IMR-90 (cell line): ENCODE measurements around the gene BMP7. TPM values are rescaled to one million over a fixed set of nuclear protein-coding genes. Genes with fewer than 3 reads are reported as not detected.

Source experiments
- ATAC-seq: fragments of 200-7000 bp; cut with Tn5 transposase; 2 replicates; pipeline ENCODE4 v1.9.1; 2020; ENCODE audit warnings: low read depth, mild to moderate bottlenecking, moderate library complexity
- BruUV-seq: library from RNA; stranded (reverse); fragments of 400-500 nt; replicated peaks from 2 replicates; lab custom pipeline; 2021; lab: Mats Ljungman, UMichigan
- CTCF ChIA-PET: fragments of 300-600 bp; formaldehyde crosslinking; extraction: SDS; loops from one replicate; lab custom pipeline; 2021; ENCODE audit warnings: antibody characterized with exemption; lab: Yijun Ruan, JAX
- POLR2A ChIA-PET: fragments of 300-600 bp; sonication (Branson Sonifier 250); formaldehyde crosslinking; loops from one replicate; lab custom pipeline; 2022; ENCODE audit warnings: antibody characterized with exemption; ENCODE audit not compliant: unreplicated experiment; lab: Charles Lee
- DNase-seq: peaks from one replicate; pipeline ENCODE4 v3.0.0; 2013
- H2AFZ ChIP-seq: replicated peaks from 2 replicates; pipeline ENCODE3; 2013; ENCODE audit warnings: low read length, mild to moderate bottlenecking; ENCODE audit not compliant: poor library complexity
- H2AK5ac ChIP-seq: 2 replicates; pipeline ENCODE4 v1.6.1; 2013; ENCODE audit warnings: low read depth, low read length, inconsistent platforms
- H2AK9ac ChIP-seq: replicated peaks from 2 replicates; pipeline ENCODE3; 2013; ENCODE audit warnings: mild to moderate bottlenecking, low read depth, low read length, moderate library complexity; ENCODE audit not compliant: poor library complexity
- H2BK120ac ChIP-seq: 2 replicates; pipeline ENCODE4 v1.6.1; 2013; ENCODE audit warnings: low read depth, low read length, inconsistent platforms
- H2BK15ac ChIP-seq: 3 replicates; pipeline ENCODE4 v1.6.1; 2013; ENCODE audit warnings: low read depth, low read length, inconsistent platforms
- H2BK20ac ChIP-seq: 2 replicates; pipeline ENCODE4 v1.6.1; 2013; ENCODE audit warnings: low read depth, mild to moderate bottlenecking, inconsistent platforms, low read length, moderate library complexity
- H2BK5ac ChIP-seq: 2 replicates; pipeline ENCODE4 v1.6.1; 2013; ENCODE audit warnings: mild to moderate bottlenecking, low read depth, low read length, inconsistent platforms; ENCODE audit not compliant: poor library complexity, severe bottlenecking
- H3K14ac ChIP-seq: replicated peaks from 2 replicates; pipeline ENCODE4 v1.6.1; 2013; ENCODE audit warnings: low read depth, low read length, inconsistent platforms
- H3K18ac ChIP-seq: 2 replicates; pipeline ENCODE4 v1.6.1; 2013; ENCODE audit warnings: low read depth, low read length, control low read depth
- H3K23ac ChIP-seq: 2 replicates; pipeline ENCODE4 v1.6.1; 2013; ENCODE audit warnings: low read depth, low read length, inconsistent platforms
- H3K27ac ChIP-seq: 2 replicates; pipeline ENCODE4 v1.5.1; 2013; ENCODE audit warnings: mild to moderate bottlenecking, control low read depth, low read length; ENCODE audit not compliant: insufficient read depth
- H3K27me3 ChIP-seq: 2 replicates; pipeline ENCODE4 v1.6.1; 2013; ENCODE audit warnings: low read length; ENCODE audit not compliant: control insufficient read depth, insufficient read depth
- H3K36me3 ChIP-seq: 2 replicates; pipeline ENCODE4 v1.6.1; 2013; ENCODE audit warnings: low read length, mixed read lengths; ENCODE audit not compliant: control insufficient read depth, insufficient read depth
- H3K4ac ChIP-seq: 2 replicates; pipeline ENCODE4 v1.6.1; 2013; ENCODE audit warnings: low read depth, low read length, inconsistent platforms
- H3K4me1 ChIP-seq: 2 replicates; pipeline ENCODE4 v1.6.1; 2013; ENCODE audit warnings: low read length, mixed read lengths; ENCODE audit not compliant: control insufficient read depth, insufficient read depth
- H3K4me2 ChIP-seq: 2 replicates; pipeline ENCODE4 v1.6.1; 2013; ENCODE audit warnings: low read depth, mild to moderate bottlenecking, control low read depth, low read length, moderate library complexity
- H3K4me3 ChIP-seq: 2 replicates; pipeline ENCODE4 v1.5.1; 2013; ENCODE audit warnings: low read depth, mild to moderate bottlenecking, control low read depth, low read length, moderate library complexity; ENCODE audit not compliant: insufficient read depth
- H3K56ac ChIP-seq: 2 replicates; pipeline ENCODE4 v1.6.1; 2013; ENCODE audit warnings: low read length, inconsistent platforms; ENCODE audit not compliant: insufficient read depth; ENCODE audit errors: extremely low read depth
- H3K79me1 ChIP-seq, 2 experiments: 2 replicates each; pipeline ENCODE4 v1.6.1; 2013; ENCODE audit warnings: low read length in 2 of 2, inconsistent platforms in 1 of 2, low read depth in 1 of 2
- H3K9ac ChIP-seq: 2 replicates; pipeline ENCODE4 v1.6.1; 2013; ENCODE audit warnings: low read depth, low read length, control low read depth
- H3K9me1 ChIP-seq: 2 replicates; pipeline ENCODE4 v1.6.1; 2013; ENCODE audit warnings: low read length, inconsistent platforms; ENCODE audit not compliant: insufficient read depth
- H3K9me3 ChIP-seq: 2 replicates; pipeline ENCODE4 v1.6.1; 2013; ENCODE audit warnings: low read length; ENCODE audit not compliant: control insufficient read depth, insufficient read depth
- H4K20me1 ChIP-seq: 2 replicates; pipeline ENCODE4 v1.6.1; 2013; ENCODE audit warnings: low read length, inconsistent platforms; ENCODE audit not compliant: insufficient read depth
- H4K5ac ChIP-seq: 2 replicates; pipeline ENCODE4 v1.6.1; 2013; ENCODE audit warnings: mild to moderate bottlenecking, low read depth, low read length, control low read depth
- H4K8ac ChIP-seq, 2 experiments: 2 replicates each; pipeline ENCODE4 v1.6.1; 2013; ENCODE audit warnings: low read depth in 2 of 2, low read length in 2 of 2, control low read depth in 1 of 2, inconsistent platforms in 1 of 2
- H4K91ac ChIP-seq: 2 replicates; pipeline ENCODE4 v1.6.1; 2013; ENCODE audit warnings: low read depth, low read length, inconsistent platforms; ENCODE audit not compliant: insufficient read depth
- BHLHE40 ChIP-seq: fragments of 150-350 bp; IDR thresholded peaks from 2 replicates; pipeline ENCODE4 v1.6.1; 2016; ENCODE audit warnings: mild to moderate bottlenecking, low read depth, low read length
- CEBPB ChIP-seq: IDR thresholded peaks from 2 replicates; pipeline ENCODE4 v1.6.1; 2012; ENCODE audit warnings: low read depth, low read length, improper control_type of control experiment
- CHD1 ChIP-seq: IDR thresholded peaks from 2 replicates; pipeline ENCODE4 v1.6.1; 2012; ENCODE audit warnings: low read depth, low read length, improper control_type of control experiment
- CTCF ChIP-seq: conservative IDR thresholded peaks from 2 replicates; pipeline ENCODE4 v1.5.1; 2012; ENCODE audit warnings: mild to moderate bottlenecking, low read depth, low read length, improper control_type of control experiment
- ELK1 ChIP-seq: fragments of 150-350 bp; IDR thresholded peaks from 2 replicates; pipeline ENCODE4 v1.6.1; 2016; ENCODE audit warnings: low read depth, mild to moderate bottlenecking, low read length, moderate library complexity, borderline replicate concordance
- FOS ChIP-seq: fragments of 150-350 bp; IDR thresholded peaks from 2 replicates; pipeline ENCODE4 v1.6.1; 2016; ENCODE audit warnings: low read depth, low read length
- MAFK ChIP-seq: IDR thresholded peaks from 2 replicates; pipeline ENCODE4 v1.6.1; 2012; ENCODE audit warnings: low read depth, low read length, improper control_type of control experiment
- MAZ ChIP-seq: IDR thresholded peaks from 2 replicates; pipeline ENCODE4 v1.6.1; 2012; ENCODE audit warnings: low read depth, mild to moderate bottlenecking, low read length, improper control_type of control experiment, moderate library complexity, borderline replicate concordance
- MXI1 ChIP-seq: IDR thresholded peaks from 2 replicates; pipeline ENCODE4 v1.6.1; 2012; ENCODE audit warnings: low read depth, mild to moderate bottlenecking, low read length, moderate library complexity, borderline replicate concordance
- NFE2L2 ChIP-seq: fragments of 150-350 bp; IDR thresholded peaks from 2 replicates; pipeline ENCODE4 v1.6.1; 2016; ENCODE audit warnings: low read depth, mild to moderate bottlenecking, low read length
- POLR2A ChIP-seq: IDR thresholded peaks from 2 replicates; pipeline ENCODE4 v1.6.1; 2012; ENCODE audit warnings: mild to moderate bottlenecking, low read depth, low read length
- RAD21 ChIP-seq: IDR thresholded peaks from 2 replicates; pipeline ENCODE4 v1.6.1; 2012; ENCODE audit warnings: low read length, improper control_type of control experiment
- RCOR1 ChIP-seq: IDR thresholded peaks from 2 replicates; pipeline ENCODE4 v1.6.1; 2012; ENCODE audit warnings: mild to moderate bottlenecking, low read length, improper control_type of control experiment; ENCODE audit not compliant: insufficient replicate concordance
- RFX5 ChIP-seq: IDR thresholded peaks from 2 replicates; pipeline ENCODE4 v1.8.0; 2012; ENCODE audit warnings: low read depth, mild to moderate bottlenecking, low read length, moderate library complexity
- USF2 ChIP-seq: fragments of 150-350 bp; IDR thresholded peaks from 2 replicates; pipeline ENCODE4 v1.6.1; 2017; ENCODE audit warnings: mild to moderate bottlenecking, antibody characterized with exemption, low read length, low read depth
- WGBS, 2 experiments: methylation state at CpG; one replicate each; pipeline versions ENCODE4 v1.1.5 to v1.1.7; 2013; ENCODE audit warnings: missing lambda C conversion rate in 2 of 2; ENCODE audit not compliant: insufficient read length in 1 of 2; ENCODE audit errors: extremely low coverage in 2 of 2; 5-methylcytosine and 5-hydroxymethylcytosine counted together
- dilution Hi-C: fragments of 300-500 bp; cut with HindIII; formaldehyde crosslinking; loops from one replicate; pipeline ENCODE4 v1.14.3; 2018; ENCODE audit warnings: low sequenced_read_pairs; ENCODE audit not compliant: unreplicated experiment
- in situ Hi-C: fragments of 300-500 bp; cut with MboI; formaldehyde crosslinking; loops from 3 replicates; pipeline ENCODE4 v1.14.3; 2019; ENCODE audit warnings: low sequenced_read_pairs, inconsistent platforms, mixed read lengths
- intact Hi-C: fragments of 100-400 bp; cut with micrococcal nuclease; formaldehyde crosslinking; loops from 2 replicates; pipeline ENCODE4 v1.10.0; 2022
- polyA plus RNA-seq, 3 experiments: library from polyadenylated mRNA; depleted of rRNA; stranded (reverse); fragments of >200 nt; gene quantifications; 2 replicates each; pipeline ENCODE4 v1.2.3, GENCODE V29; 2012; ENCODE audit warnings: low replicate concordance in 1 of 3
- total RNA-seq: library from RNA; depleted of rRNA; stranded (reverse); fragments of >200 nt; gene quantifications from 2 replicates; pipeline ENCODE4 v1.2.3, GENCODE V29; 2012

The BMP7 gene
- total and polyA plus RNA-seq, 2 of the 4 experiments (the other 2 are of a cell fraction) = not detected

- Histone ChIP-seq H2BK5ac (no peak overlapping the region), H2AK5ac (no peak overlapping the region), H3K27me3 (peaks cover 23% of the 10 kb centered on the region), H3K4me1 (peaks cover 2% of the 10 kb centered on the region; the same call in 1 of the 2 replicates), H4K8ac (no peak overlapping the region), H2BK120ac (no peak overlapping the region), H3K27ac (no peak overlapping the region), H3K4me2 (no peak overlapping the region), H4K5ac (no peak overlapping the region), H3K18ac (no peak overlapping the region), H3K56ac (no peak overlapping the region), H4K20me1 (no peaks in the 10 kb centered on the region), H4K91ac (no peak overlapping the region; the same call in 1 of the 2 replicates), H3K36me3 (no peaks in the 10 kb centered on the region), H2BK15ac (no peak overlapping the region), H2BK20ac (no peak overlapping the region), H3K79me1 (no peaks in the 10 kb centered on the region), H3K9me3 (no peaks in the 10 kb centered on the region), H2AK9ac (no peak overlapping the region), H3K9me1 (no peaks in the 10 kb centered on the region), H3K4ac (no peak overlapping the region), H2AFZ (no peak overlapping the region), H3K14ac (no peak overlapping the region), H3K4me3 (no peak overlapping the region), H3K9ac (no peak overlapping the region), H3K23ac (no peak overlapping the region)
- in situ Hi-C loops = no loop called here
- ChIA-PET CTCF (no interaction called here), POLR2A (no interaction called here)
- DNase-seq (no peak), ATAC-seq (no peak)
- intact Hi-C loops = no loop called here
- no TSS peak for BruUV-seq
- WGBS, 2 experiments = 64% methylated on average over 2 of the region's 14 CpGs; no CpG with 5 or more reads in 1 of the 2 experiments
- dilution Hi-C loops = no loop called here
- TF ChIP-seq USF2 (no peak), CTCF (no peak), FOS (no peak), MXI1 (no peak), CHD1 (no peak), ELK1 (no peak), MAFK (no peak), RAD21 (no peak), NFE2L2 (no peak), MAZ (no peak), RCOR1 (no peak), BHLHE40 (no peak), POLR2A (no peak), RFX5 (no peak), CEBPB (no peak)
These were observed 20.8 kb upstream of the BMP7 start for GRCh38 chr20:57287007-57287880.
